BJ (cell line): ENCODE results near the gene VSX1. TPM values are rescaled to one million over a fixed set of nuclear protein-coding genes. Genes with fewer than 3 reads are reported as not detected.

Experiments
- CTCF ChIA-PET: fragments of 350-600 bp; formaldehyde crosslinking; extraction: SDS; loops from one replicate; lab custom pipeline; 2021; ENCODE audit warnings: antibody characterized with exemption, inconsistent platforms; lab: Yijun Ruan, JAX
- POLR2A ChIA-PET: fragments of 300-600 bp; sonication (Branson Sonifier 250); formaldehyde crosslinking; extraction: SDS; loops from one replicate; lab custom pipeline; 2021; ENCODE audit warnings: antibody characterized with exemption; lab: Charles Lee
- DNase-seq: peaks from one replicate; pipeline ENCODE4 v3.0.0-alpha.2; 2011; ENCODE audit warnings: low read depth
- H3K27me3 ChIP-seq: 2 replicates; pipeline ENCODE4 v1.6.0; 2011; ENCODE audit warnings: low read length; ENCODE audit not compliant: control insufficient read depth, insufficient read depth
- H3K36me3 ChIP-seq: 2 replicates; pipeline ENCODE4 v1.5.1; 2011; ENCODE audit warnings: low read length; ENCODE audit not compliant: control insufficient read depth, insufficient read depth
- H3K4me3 ChIP-seq: 2 replicates; pipeline ENCODE4 v1.5.1; 2011; ENCODE audit warnings: low read depth, mild to moderate bottlenecking, control low read depth, low read length
- polyA plus RNA-seq: library from polyadenylated mRNA; depleted of rRNA; stranded (reverse); fragments of >200 nt; gene quantifications from 2 replicates; pipeline ENCODE4 v1.2.3, GENCODE V29; 2011
- TF ChIP-seq, protein P1 (sequence below): IDR thresholded peaks from 2 replicates; pipeline ENCODE4 v1.5.1; 2011; ENCODE audit warnings: low read depth, mild to moderate bottlenecking, control low read depth, inconsistent platforms, low read length, moderate library complexity; ENCODE audit not compliant: insufficient read depth

Gene VSX1
- polyA plus RNA-seq, 1 experiment, result not detected

DNA sequence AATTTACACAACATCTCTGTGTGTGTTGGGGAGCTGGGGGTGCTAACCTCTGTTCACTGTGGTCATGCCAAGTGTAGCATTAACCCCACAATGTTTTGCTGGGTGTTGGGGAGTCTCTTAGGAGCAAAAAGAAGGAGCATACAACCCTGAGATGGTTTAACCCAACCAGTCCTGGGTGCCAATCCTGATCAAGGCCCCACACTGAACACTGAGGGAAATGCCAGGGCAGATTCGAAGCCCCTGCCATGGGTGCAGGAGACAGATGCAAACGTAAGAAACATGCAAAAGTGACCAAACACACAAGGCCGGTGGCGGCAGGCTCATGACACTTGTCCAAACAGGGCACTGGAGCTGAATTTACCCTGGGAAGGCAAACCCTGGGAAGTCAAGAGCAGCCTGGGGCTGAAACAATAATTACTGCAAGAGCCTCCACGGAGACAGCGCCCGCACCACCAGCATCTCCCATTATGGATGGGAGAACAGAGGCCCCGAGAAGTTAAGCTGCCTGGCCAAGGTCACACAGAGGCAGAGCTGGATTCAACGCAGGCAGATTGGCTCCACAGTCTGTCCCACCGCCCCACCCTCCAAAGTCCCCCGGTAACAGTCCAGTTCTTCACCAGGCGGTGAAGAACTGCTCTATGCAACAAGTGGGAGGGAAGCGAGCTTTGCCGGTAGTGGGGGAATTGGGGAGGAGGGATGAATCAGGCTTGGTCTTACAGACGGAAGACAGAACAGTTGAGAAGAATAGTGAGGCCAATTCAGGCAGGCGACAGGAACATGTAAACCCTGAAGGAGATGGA lies 32.5 kb downstream of the VSX1 start:
- DNase-seq, result no peak
- Histone ChIP-seq H3K36me3 (peaks cover 3% of the 10 kb centered on the region), H3K4me3 (no peak overlapping the region), H3K27me3 (no peaks in the 10 kb centered on the region)
- ChIA-PET CTCF (interaction anchor here (1.1 kb wide), 1 partner anchor 248 kb away, joined by 3 read pairs; no protein-coding TSS in a partner anchor), POLR2A (no interaction called here)
- TF ChIP-seq, protein P1, sequence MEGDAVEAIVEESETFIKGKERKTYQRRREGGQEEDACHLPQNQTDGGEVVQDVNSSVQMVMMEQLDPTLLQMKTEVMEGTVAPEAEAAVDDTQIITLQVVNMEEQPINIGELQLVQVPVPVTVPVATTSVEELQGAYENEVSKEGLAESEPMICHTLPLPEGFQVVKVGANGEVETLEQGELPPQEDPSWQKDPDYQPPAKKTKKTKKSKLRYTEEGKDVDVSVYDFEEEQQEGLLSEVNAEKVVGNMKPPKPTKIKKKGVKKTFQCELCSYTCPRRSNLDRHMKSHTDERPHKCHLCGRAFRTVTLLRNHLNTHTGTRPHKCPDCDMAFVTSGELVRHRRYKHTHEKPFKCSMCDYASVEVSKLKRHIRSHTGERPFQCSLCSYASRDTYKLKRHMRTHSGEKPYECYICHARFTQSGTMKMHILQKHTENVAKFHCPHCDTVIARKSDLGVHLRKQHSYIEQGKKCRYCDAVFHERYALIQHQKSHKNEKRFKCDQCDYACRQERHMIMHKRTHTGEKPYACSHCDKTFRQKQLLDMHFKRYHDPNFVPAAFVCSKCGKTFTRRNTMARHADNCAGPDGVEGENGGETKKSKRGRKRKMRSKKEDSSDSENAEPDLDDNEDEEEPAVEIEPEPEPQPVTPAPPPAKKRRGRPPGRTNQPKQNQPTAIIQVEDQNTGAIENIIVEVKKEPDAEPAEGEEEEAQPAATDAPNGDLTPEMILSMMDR, result no peak

DNA sequence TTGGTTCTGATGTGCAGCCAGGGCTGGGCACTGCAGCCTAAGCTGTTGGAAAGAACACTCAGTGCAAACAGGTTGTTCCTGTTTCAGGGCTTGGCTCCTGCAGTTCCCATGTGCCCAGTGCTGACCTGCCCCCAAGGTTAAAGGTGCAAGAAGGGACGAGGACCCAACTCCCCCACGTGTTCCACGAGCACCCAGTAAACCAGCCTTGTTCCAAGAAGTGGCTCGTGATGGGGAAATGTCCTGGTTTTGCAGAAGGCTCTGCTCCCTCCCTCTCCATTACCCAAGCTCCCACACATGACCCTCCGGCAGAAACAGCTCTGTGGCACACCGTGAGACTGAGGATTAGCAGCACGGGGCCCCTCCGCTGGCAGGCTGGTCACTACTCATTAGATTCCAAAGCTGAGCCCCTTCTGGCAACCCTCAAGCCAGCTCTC lies 33.4 kb downstream of the VSX1 start:
- no peaks in the 10 kb centered on the region for H3K27me3 ChIP-seq
- H3K36me3 ChIP-seq, result peaks cover 4% of the 10 kb centered on the region
- DNase-seq, result no peak
- CTCF ChIA-PET, result no interaction called here
- POLR2A ChIA-PET, result no interaction called here
- H3K4me3 ChIP-seq, result no peak overlapping the region
- TF ChIP-seq, protein P1, result no peak

DNA sequence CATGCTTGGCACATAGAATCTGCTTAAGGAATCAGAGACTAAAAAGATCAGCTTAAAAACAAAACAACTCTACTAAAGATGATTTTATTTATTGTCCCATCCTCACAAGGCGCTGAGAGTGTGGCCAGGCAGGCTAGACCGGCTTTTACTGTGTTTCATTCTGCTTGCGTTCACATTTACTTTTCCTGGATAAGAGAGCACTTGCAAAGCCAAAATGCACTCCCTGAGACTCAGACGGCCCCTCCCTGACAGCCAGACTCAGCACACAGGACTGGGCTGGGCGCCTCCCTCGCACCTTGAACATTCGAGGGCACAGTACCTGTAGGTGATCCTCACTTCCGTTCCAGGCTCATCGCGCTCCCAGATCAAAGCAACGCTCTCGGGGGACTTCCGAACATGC lies 34.2 kb downstream of the VSX1 start:
- TF ChIP-seq, protein P1, result no peak
- no peak for DNase-seq
- Histone ChIP-seq H3K4me3 (no peak overlapping the region), H3K27me3 (no peaks in the 10 kb centered on the region), H3K36me3 (peaks cover 4% of the 10 kb centered on the region)
- ChIA-PET CTCF (interaction anchor here (0.9 to 1.0 kb wide), 2 partner anchors 15 to 52 kb away, joined by 3 to 4 read pairs; no protein-coding TSS in a partner anchor), POLR2A (no interaction called here)

GRCh38 chr20:25046736-25047666 lies 34.9 kb downstream of the VSX1 start:
- TF ChIP-seq, protein P1, result no peak
- H3K36me3 ChIP-seq, result peaks cover 4% of the 10 kb centered on the region
- ChIA-PET CTCF (interaction anchor here (0.9 to 1.0 kb wide), 2 partner anchors 16 to 52 kb away, joined by 3 to 4 read pairs; no protein-coding TSS in a partner anchor), POLR2A (no interaction called here)
- no peaks in the 10 kb centered on the region for H3K27me3 ChIP-seq
- no peak for DNase-seq
- no peak overlapping the region for H3K4me3 ChIP-seq
